ENCODE results near the gene SASH1. TPM values are rescaled to one million over a fixed set of nuclear protein-coding genes. Genes with fewer than 3 reads are reported as not detected.
A peak's percentile ranks its signal among the peaks of the same experiment; 100 is the strongest.

Gene SASH1
- total RNA-seq, 2 donors from 2014 or later, result 80.8 to 99.4 TPM

DNA sequence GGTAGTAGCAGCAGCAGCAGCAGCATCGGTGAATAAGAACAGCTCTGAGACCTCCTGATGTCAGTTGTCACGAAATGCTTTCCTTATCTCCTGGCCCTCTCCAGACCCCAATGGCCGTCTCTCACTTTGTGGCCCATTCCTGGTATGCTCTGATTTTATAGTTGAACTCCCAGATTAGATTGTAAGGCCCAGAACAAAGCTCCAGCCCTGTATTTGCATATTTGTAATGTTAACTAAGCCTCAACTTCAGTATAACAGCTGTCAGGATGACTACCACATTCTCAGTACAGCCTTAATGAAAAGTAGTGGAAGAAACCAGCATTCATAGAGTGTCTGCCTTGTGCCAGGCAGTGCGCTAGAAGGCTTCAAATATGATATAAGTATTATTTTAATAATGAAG lies 180.9 kb downstream of the SASH1 start:
- DNase-seq (ENCODE audit: low spot score), result no peak
- intact Hi-C loops (cut with DNase I), result no loop called here

DNA sequence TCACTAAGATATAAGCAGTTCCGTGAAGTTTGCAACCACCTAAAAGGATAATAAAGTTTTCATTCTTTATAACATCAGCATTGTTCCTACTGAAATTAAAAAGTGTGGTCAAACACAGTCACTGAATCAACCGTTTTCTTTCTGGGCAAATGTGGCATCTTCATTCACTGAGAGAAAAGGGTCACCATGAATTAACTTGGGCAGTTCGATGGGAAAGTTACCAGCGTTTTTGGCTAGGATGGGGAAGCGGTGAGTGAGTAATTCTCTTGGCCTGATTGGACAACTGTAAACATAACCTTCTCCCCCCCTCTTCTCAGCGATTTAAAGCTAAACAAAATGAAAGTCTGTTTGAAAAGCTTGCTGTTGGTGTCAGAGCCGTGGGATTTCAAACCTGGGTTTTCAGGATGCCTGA lies 181.8 kb downstream of the SASH1 start:
- intact Hi-C loops (cut with DNase I), result no loop called here
- DNase-seq (ENCODE audit: low spot score), result no peak

DNA sequence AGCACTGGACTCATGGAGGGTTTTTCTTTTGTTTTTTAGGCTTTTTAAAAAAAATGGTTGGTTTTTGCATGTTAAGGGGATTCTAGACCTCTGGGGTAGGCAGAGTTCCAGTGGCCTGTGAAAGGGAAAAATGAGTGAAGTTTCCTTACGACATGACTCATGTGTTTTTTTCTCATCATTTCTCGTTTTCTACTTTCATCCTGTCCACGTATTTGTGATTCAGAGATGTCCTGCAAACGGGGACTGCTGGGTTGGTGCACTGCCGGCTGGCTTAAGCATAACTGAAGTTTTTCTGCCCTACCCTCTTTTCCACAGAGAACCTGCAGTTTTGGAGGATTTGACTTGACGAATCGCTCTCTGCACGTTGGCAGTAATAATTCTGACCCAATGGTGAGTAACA lies 182.3 kb downstream of the SASH1 start:
- DNase-seq (ENCODE audit: low spot score), result peak; percentile 81
- intact Hi-C loops (cut with DNase I), result no loop called here

GRCh38 chr6:148525453-148525852 lies 182.8 kb downstream of the SASH1 start:
- intact Hi-C loops (cut with DNase I), result no loop called here
- DNase-seq (ENCODE audit: low spot score), result no peak

DNA sequence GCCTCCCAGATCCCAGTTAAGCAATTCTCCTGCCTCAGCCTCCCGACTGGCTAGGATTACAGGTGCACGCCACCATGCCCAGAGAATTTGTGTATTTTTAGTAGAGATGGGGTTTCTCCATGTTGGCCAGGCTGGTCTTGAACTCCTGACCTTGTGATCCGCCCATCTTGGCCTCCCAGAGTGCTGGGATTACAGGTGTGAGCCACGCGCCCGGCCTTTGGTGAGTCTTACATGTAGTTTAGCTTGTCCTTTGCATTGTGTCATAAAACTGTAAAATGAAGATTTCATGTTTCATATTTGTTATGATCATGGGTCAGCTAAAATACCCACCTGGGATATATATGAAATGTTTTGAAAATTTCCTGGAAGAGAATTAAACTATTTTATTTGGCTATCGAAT lies 183.5 kb downstream of the SASH1 start:
- no peak for DNase-seq (ENCODE audit: low spot score)
- intact Hi-C loops (cut with DNase I), result no loop called here

DNA sequence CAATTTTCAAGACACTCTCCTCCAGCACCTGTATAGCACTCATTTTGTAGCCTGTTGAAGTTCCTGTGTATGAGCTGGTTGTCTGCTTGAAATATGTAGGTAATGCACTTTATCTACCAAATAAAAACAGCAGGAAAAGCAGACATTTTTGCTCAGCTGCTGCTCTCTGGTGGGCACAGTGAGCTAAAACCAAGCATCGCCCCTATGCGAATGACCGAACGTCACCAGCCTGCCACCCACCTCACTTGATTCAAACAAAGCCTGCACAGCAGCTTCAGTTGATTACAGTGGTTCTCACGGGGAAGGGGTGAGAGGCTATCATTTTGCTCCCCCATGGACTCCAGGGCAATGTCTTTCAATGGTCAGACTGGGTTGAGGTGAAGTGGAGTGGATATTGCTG lies 185.7 kb downstream of the SASH1 start:
- intact Hi-C loops (cut with DNase I), result no loop called here
- no peak for DNase-seq (ENCODE audit: low spot score)

- intact Hi-C loops (cut with DNase I), result no loop called here
- no peak for DNase-seq (ENCODE audit: low spot score)
These were observed 186.4 kb downstream of the SASH1 start for GRCh38 chr6:148529010-148529409.

GRCh38 chr6:148530394-148530953 lies 187.8 kb downstream of the SASH1 start:
- intact Hi-C loops (cut with DNase I), result no loop called here
- no peak for DNase-seq (ENCODE audit: low spot score)

- intact Hi-C loops (cut with DNase I), result no loop called here
- DNase-seq (ENCODE audit: low spot score), result no peak
These were observed 188.3 kb downstream of the SASH1 start for GRCh38 chr6:148530976-148531375.

DNA sequence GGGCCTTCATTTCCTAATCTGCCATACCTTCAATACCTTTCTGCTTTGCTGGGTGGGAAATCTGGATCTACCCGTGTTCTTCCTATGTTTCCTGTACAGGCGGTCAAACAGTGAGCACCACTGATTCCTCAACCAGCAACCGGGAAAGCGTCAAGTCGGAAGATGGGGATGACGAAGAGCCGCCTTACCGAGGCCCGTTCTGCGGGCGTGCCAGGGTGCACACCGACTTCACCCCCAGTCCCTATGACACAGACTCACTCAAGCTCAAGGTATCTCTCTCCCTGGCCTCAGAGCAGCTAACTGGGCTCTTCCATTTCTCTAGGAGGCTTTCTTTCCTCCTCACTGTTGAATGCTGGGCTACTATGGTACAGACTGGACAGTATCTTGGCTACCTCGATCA lies 190.1 kb downstream of the SASH1 start:
- intact Hi-C loops (cut with DNase I), result no loop called here
- DNase-seq (ENCODE audit: low spot score), result no peak

- no peak for DNase-seq (ENCODE audit: low spot score)
- intact Hi-C loops (cut with DNase I), result no loop called here
These were observed 190.9 kb downstream of the SASH1 start for GRCh38 chr6:148533309-148534107.

DNA sequence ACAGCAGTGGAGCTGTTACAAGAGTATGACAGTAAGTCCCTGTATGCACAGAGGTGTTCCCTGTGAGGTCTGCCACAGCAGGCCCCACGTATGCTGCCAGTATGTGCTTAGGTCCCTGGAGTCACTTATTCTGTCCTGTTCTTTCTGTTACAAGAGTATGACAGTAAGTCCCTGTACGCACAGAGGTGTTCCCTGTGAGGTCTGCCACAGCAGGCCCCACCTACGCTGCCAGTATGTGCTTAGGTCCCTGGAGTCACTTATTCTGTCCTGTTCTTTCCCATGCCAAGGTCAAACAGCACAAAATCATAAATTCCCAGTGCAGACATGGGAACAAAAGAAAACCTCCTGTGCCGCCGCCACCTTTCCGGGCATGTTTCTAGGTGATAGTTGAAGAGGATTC lies 192.2 kb downstream of the SASH1 start:
- no peak for DNase-seq (ENCODE audit: low spot score)
- intact Hi-C loops (cut with DNase I), result no loop called here

GRCh38 chr6:148535381-148535780 lies 192.7 kb downstream of the SASH1 start:
- no peak for DNase-seq (ENCODE audit: low spot score)
- intact Hi-C loops (cut with DNase I), result no loop called here

DNA sequence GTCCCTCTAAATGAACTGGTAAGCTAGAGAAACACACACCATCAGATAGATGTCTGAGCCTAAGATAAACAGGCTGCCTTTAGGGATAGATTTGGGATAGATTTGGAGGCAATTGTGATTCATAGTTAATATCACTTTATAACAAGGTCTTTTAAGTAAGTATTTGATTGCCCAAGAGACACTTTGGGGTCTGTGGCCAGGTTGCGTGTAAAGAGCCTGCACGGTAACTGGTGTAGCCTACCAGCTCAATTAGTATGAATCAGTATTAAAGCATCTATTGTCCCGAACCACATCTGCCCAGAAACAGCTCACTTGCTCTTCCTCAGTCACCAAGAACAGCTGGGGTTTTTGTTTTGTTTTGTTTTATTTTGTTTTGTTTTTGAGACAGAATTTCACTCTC lies 193.3 kb downstream of the SASH1 start:
- intact Hi-C loops (cut with DNase I), result no loop called here
- no peak for DNase-seq (ENCODE audit: low spot score)

- intact Hi-C loops (cut with DNase I), result no loop called here
- no peak for DNase-seq (ENCODE audit: low spot score)
These were observed 195.9 kb downstream of the SASH1 start for GRCh38 chr6:148538261-148539190.

- DNase-seq (ENCODE audit: low spot score), result no peak
- intact Hi-C loops (cut with DNase I), result no loop called here
These were observed 200.9 kb downstream of the SASH1 start for GRCh38 chr6:148543540-148543939.

DNA sequence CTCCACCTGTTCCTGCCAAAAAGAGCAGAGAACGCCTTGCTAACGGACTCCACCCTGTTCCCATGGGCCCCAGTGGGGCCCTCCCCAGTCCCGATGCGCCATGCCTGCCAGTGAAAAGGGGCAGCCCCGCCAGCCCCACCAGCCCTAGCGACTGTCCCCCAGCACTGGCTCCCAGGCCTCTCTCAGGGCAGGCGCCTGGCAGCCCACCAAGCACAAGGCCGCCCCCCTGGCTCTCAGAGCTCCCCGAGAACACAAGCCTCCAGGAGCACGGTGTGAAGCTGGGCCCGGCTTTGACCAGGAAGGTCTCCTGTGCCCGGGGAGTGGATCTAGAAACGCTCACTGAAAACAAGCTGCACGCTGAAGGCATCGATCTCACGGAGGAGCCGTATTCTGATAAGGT lies 201.8 kb downstream of the SASH1 start:
- intact Hi-C loops (cut with DNase I), result no loop called here
- no peak for DNase-seq (ENCODE audit: low spot score)

GRCh38 chr6:148545901-148546300 lies 203.3 kb downstream of the SASH1 start:
- no peak for DNase-seq (ENCODE audit: low spot score)
- intact Hi-C loops (cut with DNase I), result no loop called here

DNA sequence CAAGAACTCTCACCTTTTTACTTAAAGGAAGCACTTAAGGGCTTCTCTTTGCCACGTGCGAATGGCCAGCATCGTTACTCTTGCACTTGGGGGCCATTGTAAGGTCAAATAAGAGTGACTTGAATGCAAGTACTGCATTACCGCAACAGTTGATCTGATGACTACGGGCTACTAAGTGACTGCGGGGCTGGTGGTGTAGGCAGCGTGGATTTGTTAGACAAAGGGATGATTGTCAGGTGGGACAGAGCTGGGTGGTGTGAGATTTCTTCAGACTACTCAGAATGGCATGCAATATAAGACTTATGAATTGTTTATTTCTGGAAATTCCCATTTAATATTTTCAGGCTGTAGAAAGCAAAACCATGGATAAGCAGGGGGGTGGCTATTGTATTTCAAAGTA lies 204.5 kb downstream of the SASH1 start:
- intact Hi-C loops (cut with DNase I), result no loop called here
- DNase-seq (ENCODE audit: low spot score), result no peak

DNA sequence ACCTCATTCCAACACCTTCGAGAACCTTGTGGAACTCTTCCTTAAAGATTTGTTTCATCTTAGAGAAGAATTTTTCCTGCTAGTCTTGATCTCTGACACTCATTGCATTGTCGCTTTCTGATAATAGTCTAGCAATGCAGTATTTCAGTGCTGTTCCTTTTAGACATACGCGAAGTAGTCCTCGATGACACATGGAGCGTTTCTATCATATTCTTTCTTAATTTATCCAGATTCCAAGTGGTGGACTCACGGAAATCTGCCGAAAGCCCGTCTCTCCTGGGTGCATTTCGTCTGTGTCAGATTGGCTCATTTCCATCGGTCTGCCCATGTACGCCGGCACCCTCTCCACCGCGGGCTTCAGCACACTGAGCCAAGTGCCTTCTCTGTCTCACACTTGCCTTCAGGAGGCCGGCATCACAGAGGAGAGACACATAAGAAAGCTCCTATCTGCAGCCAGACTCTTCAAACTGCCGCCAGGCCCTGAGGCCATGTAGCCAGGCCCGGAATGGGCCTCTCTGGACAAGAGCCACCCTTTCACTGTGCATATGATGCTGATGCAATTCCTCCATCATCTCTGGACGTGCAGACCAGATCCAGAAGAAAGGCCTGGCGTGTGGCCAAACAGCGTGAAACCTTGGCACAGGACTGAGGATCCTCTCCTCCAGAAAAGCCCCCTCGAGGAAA lies 205.6 kb downstream of the SASH1 start:
- DNase-seq (ENCODE audit: low spot score), result no peak
- intact Hi-C loops (cut with DNase I), result no loop called here
